GM18517 (cell line): Measurements from ENCODE around the gene RAB3B.
"Not testable (repeated sequence)": the region's sequence is repeated elsewhere in the genome, so short reads cannot be mapped to it uniquely, and the experiment has no call there.

ENCODE experiments used
- ATAC-seq: cut with Tn5 transposase; IDR thresholded peaks from one replicate; pipeline ENCODE4 v1.9.1; 2021; ENCODE audit warnings: mild to moderate bottlenecking, moderate library complexity; ENCODE audit not compliant: unreplicated experiment

RAB3B gene

GRCh38 chr1:51989582-51990477, 670 bp downstream of the RAB3B start:
- ATAC-seq = no peak

GRCh38 chr1:51988254-51988653, 2.2 kb downstream of the RAB3B start:
- no peak for ATAC-seq

- no peak for ATAC-seq
Measured at GRCh38 chr1:51986718-51987117, 3.8 kb downstream of the RAB3B start.

- no peak for ATAC-seq
Measured at GRCh38 chr1:51982161-51982560, 8.3 kb downstream of the RAB3B start.

GRCh38 chr1:51981555-51981954, 8.9 kb downstream of the RAB3B start:
- ATAC-seq = no peak

- ATAC-seq = no peak
Measured at GRCh38 chr1:51978099-51978498, 12.4 kb downstream of the RAB3B start.

- no peak for ATAC-seq
Measured at GRCh38 chr1:51976846-51977602, 13.5 kb downstream of the RAB3B start.

- no peak for ATAC-seq
Measured at GRCh38 chr1:51973587-51974474, 16.7 kb downstream of the RAB3B start.

- ATAC-seq = no peak
Measured at GRCh38 chr1:51969038-51969705, 21.3 kb downstream of the RAB3B start.

- no peak for ATAC-seq
Measured at GRCh38 chr1:51968632-51969031, 21.9 kb downstream of the RAB3B start.

GRCh38 chr1:51967213-51967791, 23.2 kb downstream of the RAB3B start:
- ATAC-seq = not testable (repeated sequence)

GRCh38 chr1:51966559-51966958, 23.9 kb downstream of the RAB3B start:
- no peak for ATAC-seq

GRCh38 chr1:51964309-51964696, 26.2 kb downstream of the RAB3B start:
- no peak for ATAC-seq

- ATAC-seq = no peak
Measured at GRCh38 chr1:51963592-51964308, 26.8 kb downstream of the RAB3B start.

GRCh38 chr1:51962486-51963356, 27.8 kb downstream of the RAB3B start:
- no peak for ATAC-seq

- ATAC-seq = no peak
Measured at GRCh38 chr1:51961954-51962353, 28.5 kb downstream of the RAB3B start.

GRCh38 chr1:51961231-51961630, 29.3 kb downstream of the RAB3B start:
- ATAC-seq = no peak

- no peak for ATAC-seq
Measured at GRCh38 chr1:51960262-51960661, 30.2 kb downstream of the RAB3B start.

- ATAC-seq = no peak
Measured at GRCh38 chr1:51958824-51959223, 31.7 kb downstream of the RAB3B start.
